ENCODE data around the gene SELENOS. TPM values are rescaled to one million over a fixed set of nuclear protein-coding genes. Genes with fewer than 3 reads are reported as not detected.

The SELENOS gene
- total and polyA plus RNA-seq, 9 of the 15 experiments (the other 6 are each of a cell fraction or from before 2014, with no cell fraction given): 24.9 to 57.4 (median 47.9) TPM

GRCh38 chr15:101294731-101295606, 17.7 kb upstream of the SELENOS start, which contains the start of gene SNRPA1 (continued):
- no peak for TF ChIP-seq NR0B1 (IDR thresholded peaks at IDR 0.05; ENCODE audit: partially characterized antibody)
- TF ChIP-seq HMGN3 (IDR thresholded peaks at IDR 0.05; ENCODE audit: borderline replicate concordance, extremely low read depth, insufficient read length, low read depth, low read length): peak; percentile 57
- peak; percentile 82 for TF ChIP-seq ZBTB9 (CRISPR knock-in tag; IDR thresholded peaks at IDR 0.05)
- peak; percentile 72; the same call in 1 of the 2 replicates for TF ChIP-seq IRF1 (CRISPR knock-in tag; IDR thresholded peaks at IDR 0.05; ENCODE audit: borderline replicate concordance)
- TF ChIP-seq KDM4B (IDR thresholded peaks at IDR 0.05; ENCODE audit: borderline replicate concordance in 2 of 2, low read depth in 1 of 2): peak in 1 of 2 experiments; percentile 73; a peak in 1 of 4 replicates
- TF ChIP-seq EGR1 (conservative IDR thresholded peaks at IDR 0.05): peak; percentile 97
- no peak for TF ChIP-seq DNMT1 (IDR thresholded peaks at IDR 0.05)
- TF ChIP-seq FOXM1 (IDR thresholded peaks at IDR 0.05; ENCODE audit: low read depth): peak; percentile 18; the same call in 1 of the 2 replicates
- TF ChIP-seq FOXM1 (CRISPR knock-in tag; IDR thresholded peaks at IDR 0.05; ENCODE audit: low read depth): no peak; the same call in 1 of the 2 replicates
- no peak for TF ChIP-seq HEY1 (CRISPR knock-in tag; IDR thresholded peaks at IDR 0.05; ENCODE audit: borderline replicate concordance)
- no peak for TF ChIP-seq PREB (CRISPR knock-in tag; IDR thresholded peaks at IDR 0.05)
- TF ChIP-seq IRF2 (CRISPR knock-in tag; IDR thresholded peaks at IDR 0.05): no peak
- TF ChIP-seq PHF20 (IDR thresholded peaks at IDR 0.05; ENCODE audit: partially characterized antibody): peak; percentile 83
- 0 out of 2 replicates have a peak, but pooled peaks have one; percentile 47 for TF ChIP-seq MBD2 (IDR thresholded peaks at IDR 0.05; ENCODE audit: borderline replicate concordance, low read depth)
- peak in 1 of 2 experiments; percentile 61; a peak in 1 of 3 replicates for TF ChIP-seq CBX3 (IDR thresholded peaks at IDR 0.05; ENCODE audit: borderline replicate concordance in 1 of 2, low read length in 2 of 2)
- peak; percentile 93 for TF ChIP-seq GABPA (tag; conservative IDR thresholded peaks at IDR 0.05; ENCODE audit: low read depth)
- TF ChIP-seq E2F6 (IDR thresholded peaks at IDR 0.05; ENCODE audit: borderline replicate concordance in 1 of 2, extremely low read depth in 1 of 2, insufficient read depth in 1 of 2, insufficient read length in 1 of 2, low read depth in 1 of 2, low read length in 1 of 2, poor library complexity in 1 of 2, severe bottlenecking in 1 of 2): peak; percentile 71 to 79
- TF ChIP-seq HOMEZ (CRISPR knock-in tag; IDR thresholded peaks at IDR 0.05): no peak

Measured in K562 (cell line).